K562 (cell line): Measurements from ENCODE around the gene ZMIZ1. TPM values are rescaled to one million over a fixed set of nuclear protein-coding genes. Genes with fewer than 3 reads are reported as not detected.

Experiments
- ASH1L ChIP-seq: fragments of 450-650 bp; IDR thresholded peaks from 2 replicates; pipeline ENCODE4 v1.6.1; 2018; ENCODE audit warnings: borderline replicate concordance, mild to moderate bottlenecking, low read depth; ENCODE audit not compliant: partially characterized antibody
- DACH1 ChIP-seq: fragments of 450-650 bp; IDR thresholded peaks from 2 replicates; pipeline ENCODE4 v1.6.1; 2018; ENCODE audit not compliant: partially characterized antibody
- DDX20 ChIP-seq: fragments of 450-650 bp; IDR thresholded peaks from 2 replicates; pipeline ENCODE4 v1.6.1; 2016; ENCODE audit warnings: missing genetic modification characterization, low read depth, mild to moderate bottlenecking, missing compliant biosample characterization, moderate library complexity
- E2F3 ChIP-seq: fragments of 250-450 bp; sonication (Bioruptor Pico); IDR thresholded peaks from 2 replicates; pipeline ENCODE4 v1.4.0; 2020; ENCODE audit warnings: mild to moderate bottlenecking
- ETV6 ChIP-seq, 3 experiments: fragments of 150-350 bp in 1 of 3; sonication (generic) in 1 of 3; formaldehyde crosslinking in 1 of 3; IDR thresholded peaks; 2 replicates each; pipeline versions ENCODE4 v1.6.1 to v1.8.0; 2014 to 2022; ENCODE audit warnings: borderline replicate concordance in 2 of 3, low read depth in 2 of 3, antibody characterized with exemption in 1 of 3, low read length in 1 of 3, mild to moderate bottlenecking in 1 of 3, missing genetic modification reagents in 1 of 3
- FOXJ3 ChIP-seq: sonication (generic); formaldehyde crosslinking; IDR thresholded peaks from 2 replicates; pipeline ENCODE4 v1.4.0; 2020; ENCODE audit warnings: mild to moderate bottlenecking, missing genetic modification reagents
- HLTF ChIP-seq: fragments of 450-650 bp; IDR thresholded peaks from 2 replicates; pipeline ENCODE4 v1.6.1; 2016
- PRMT5 ChIP-seq: sonication (generic); formaldehyde crosslinking; IDR thresholded peaks from 2 replicates; pipeline ENCODE4 v1.5.0; 2020; ENCODE audit warnings: missing genetic modification reagents
- ZNF165 ChIP-seq: fragments of 250-450 bp; sonication (Bioruptor Pico); IDR thresholded peaks from 2 replicates; pipeline ENCODE4 v1.4.0; 2020; ENCODE audit warnings: borderline replicate concordance
- ZNF197 ChIP-seq: fragments of 200-800 bp; sonication (Bioruptor generic); IDR thresholded peaks from 2 replicates; pipeline ENCODE4 v1.6.1; 2016; ENCODE audit warnings: low read depth, missing genetic modification characterization, missing compliant biosample characterization
- ZNF431 ChIP-seq: sonication (generic); formaldehyde crosslinking; IDR thresholded peaks from 2 replicates; pipeline ENCODE4 v1.8.0; 2022; ENCODE audit warnings: mild to moderate bottlenecking, missing genetic modification reagents
- polyA plus RNA-seq, 8 experiments: library from polyadenylated mRNA; depleted of rRNA in 4 of 8; stranded (reverse) in 5 of 8; unstranded in 3 of 8; fragments of >200 nt; fragmentation: Nextera tagmentation in 2 of 8; fragmentation: Illumina TruSeq in 1 of 8; extraction: Ambion mirVana in 2 of 8; extraction: Trizol in 1 of 8; gene quantifications; 2 replicates each; pipeline versions ENCODE4 v1.2.1 to v1.2.3, GENCODE V29; 2011 to 2014; ENCODE audit warnings: inconsistent platforms in 1 of 8, missing spikeins in 1 of 8
- total RNA-seq, 7 experiments: library from RNA; depleted of rRNA in 6 of 7; stranded (reverse); fragments of >200 nt in 6 of 7; fragmentation: Illumina TruSeq in 2 of 7; extraction: Trizol in 2 of 7; gene quantifications; 2 replicates each; pipeline versions ENCODE4 v1.2.1 to v1.2.3, GENCODE V29; 2011 to 2021; ENCODE audit warnings: low replicate concordance in 1 of 7
- TF ChIP-seq, protein P1 (sequence below): fragments of 450-650 bp; formaldehyde crosslinking; conservative IDR thresholded peaks from 2 replicates; pipeline ENCODE4 v1.4.0; 2022; ENCODE audit warnings: mild to moderate bottlenecking, missing genetic modification characterization
- TF ChIP-seq, protein P2 (sequence below): sonication (generic); formaldehyde crosslinking; IDR thresholded peaks from 2 replicates; pipeline ENCODE4 v1.8.0; 2022; ENCODE audit warnings: mild to moderate bottlenecking, missing genetic modification reagents
- TF ChIP-seq, protein P3 (sequence below): fragments of 450-650 bp; IDR thresholded peaks from 2 replicates; pipeline ENCODE4 v1.6.1; 2018; ENCODE audit not compliant: partially characterized antibody
- TF ChIP-seq, protein P4 (sequence below): fragments of 450-650 bp; formaldehyde crosslinking; IDR thresholded peaks from 2 replicates; pipeline ENCODE4 v1.4.0; 2020; ENCODE audit warnings: mild to moderate bottlenecking, moderate library complexity

The ZMIZ1 gene
- total and polyA plus RNA-seq, 9 of the 15 experiments (the other 6 are each of a cell fraction or from before 2014, with no cell fraction given) = 1.0 to 37.3 (median 4.3) TPM

DNA sequence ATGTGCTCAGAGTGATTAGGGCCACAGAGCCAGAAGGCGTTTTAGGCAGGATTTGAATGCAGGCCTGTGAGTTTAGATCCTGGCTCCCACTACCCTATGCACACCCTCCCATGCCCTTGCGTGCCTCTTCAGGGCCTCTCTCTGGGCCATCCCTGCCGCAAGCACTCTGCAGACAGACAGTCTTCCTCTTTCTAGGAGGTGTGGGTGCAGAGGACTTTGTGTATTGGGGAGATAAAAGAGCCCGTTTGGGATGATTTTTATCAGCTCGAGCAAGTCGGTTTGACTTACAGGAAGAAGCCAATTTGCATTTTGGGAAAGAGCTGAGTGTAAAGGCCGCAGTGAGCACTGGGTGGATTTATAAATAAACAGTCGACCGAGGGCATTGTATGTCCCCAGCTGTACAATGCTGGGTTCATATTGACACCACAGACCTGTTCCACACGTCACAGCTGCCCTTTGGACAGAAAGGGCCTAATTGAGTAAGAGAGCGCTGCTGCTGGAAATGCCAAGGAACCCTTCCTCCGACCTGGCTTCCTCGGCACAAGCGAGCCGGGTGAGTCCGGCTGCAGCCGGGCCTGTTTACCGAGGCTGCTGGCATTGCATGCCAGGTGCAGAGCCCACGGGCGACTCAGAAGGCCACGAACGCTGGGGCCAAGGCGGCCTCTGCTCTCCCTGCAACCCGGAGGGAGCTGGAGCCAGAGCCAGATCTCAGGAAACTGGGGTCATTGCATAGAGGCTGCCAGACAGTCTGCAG lies 25.1 kb downstream of the ZMIZ1 start (continued):
- 0 out of 2 replicates have a peak, but pooled peaks have one; percentile 20 for TF ChIP-seq ZNF197
- no peak for TF ChIP-seq DDX20 (tag)
- peak; percentile 15; the same call in 1 of the 2 replicates for TF ChIP-seq E2F3 (CRISPR knock-in tag)
- TF ChIP-seq, protein P1, sequence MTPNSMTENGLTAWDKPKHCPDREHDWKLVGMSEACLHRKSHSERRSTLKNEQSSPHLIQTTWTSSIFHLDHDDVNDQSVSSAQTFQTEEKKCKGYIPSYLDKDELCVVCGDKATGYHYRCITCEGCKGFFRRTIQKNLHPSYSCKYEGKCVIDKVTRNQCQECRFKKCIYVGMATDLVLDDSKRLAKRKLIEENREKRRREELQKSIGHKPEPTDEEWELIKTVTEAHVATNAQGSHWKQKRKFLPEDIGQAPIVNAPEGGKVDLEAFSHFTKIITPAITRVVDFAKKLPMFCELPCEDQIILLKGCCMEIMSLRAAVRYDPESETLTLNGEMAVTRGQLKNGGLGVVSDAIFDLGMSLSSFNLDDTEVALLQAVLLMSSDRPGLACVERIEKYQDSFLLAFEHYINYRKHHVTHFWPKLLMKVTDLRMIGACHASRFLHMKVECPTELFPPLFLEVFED = no peak
- no peak for TF ChIP-seq PRMT5 (CRISPR knock-in tag)
- TF ChIP-seq ASH1L = no peak
- no peak for TF ChIP-seq HLTF
- TF ChIP-seq, protein P2, sequence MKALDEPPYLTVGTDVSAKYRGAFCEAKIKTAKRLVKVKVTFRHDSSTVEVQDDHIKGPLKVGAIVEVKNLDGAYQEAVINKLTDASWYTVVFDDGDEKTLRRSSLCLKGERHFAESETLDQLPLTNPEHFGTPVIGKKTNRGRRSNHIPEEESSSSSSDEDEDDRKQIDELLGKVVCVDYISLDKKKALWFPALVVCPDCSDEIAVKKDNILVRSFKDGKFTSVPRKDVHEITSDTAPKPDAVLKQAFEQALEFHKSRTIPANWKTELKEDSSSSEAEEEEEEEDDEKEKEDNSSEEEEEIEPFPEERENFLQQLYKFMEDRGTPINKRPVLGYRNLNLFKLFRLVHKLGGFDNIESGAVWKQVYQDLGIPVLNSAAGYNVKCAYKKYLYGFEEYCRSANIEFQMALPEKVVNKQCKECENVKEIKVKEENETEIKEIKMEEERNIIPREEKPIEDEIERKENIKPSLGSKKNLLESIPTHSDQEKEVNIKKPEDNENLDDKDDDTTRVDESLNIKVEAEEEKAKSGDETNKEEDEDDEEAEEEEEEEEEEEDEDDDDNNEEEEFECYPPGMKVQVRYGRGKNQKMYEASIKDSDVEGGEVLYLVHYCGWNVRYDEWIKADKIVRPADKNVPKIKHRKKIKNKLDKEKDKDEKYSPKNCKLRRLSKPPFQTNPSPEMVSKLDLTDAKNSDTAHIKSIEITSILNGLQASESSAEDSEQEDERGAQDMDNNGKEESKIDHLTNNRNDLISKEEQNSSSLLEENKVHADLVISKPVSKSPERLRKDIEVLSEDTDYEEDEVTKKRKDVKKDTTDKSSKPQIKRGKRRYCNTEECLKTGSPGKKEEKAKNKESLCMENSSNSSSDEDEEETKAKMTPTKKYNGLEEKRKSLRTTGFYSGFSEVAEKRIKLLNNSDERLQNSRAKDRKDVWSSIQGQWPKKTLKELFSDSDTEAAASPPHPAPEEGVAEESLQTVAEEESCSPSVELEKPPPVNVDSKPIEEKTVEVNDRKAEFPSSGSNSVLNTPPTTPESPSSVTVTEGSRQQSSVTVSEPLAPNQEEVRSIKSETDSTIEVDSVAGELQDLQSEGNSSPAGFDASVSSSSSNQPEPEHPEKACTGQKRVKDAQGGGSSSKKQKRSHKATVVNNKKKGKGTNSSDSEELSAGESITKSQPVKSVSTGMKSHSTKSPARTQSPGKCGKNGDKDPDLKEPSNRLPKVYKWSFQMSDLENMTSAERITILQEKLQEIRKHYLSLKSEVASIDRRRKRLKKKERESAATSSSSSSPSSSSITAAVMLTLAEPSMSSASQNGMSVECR = no peak
- TF ChIP-seq, protein P3, sequence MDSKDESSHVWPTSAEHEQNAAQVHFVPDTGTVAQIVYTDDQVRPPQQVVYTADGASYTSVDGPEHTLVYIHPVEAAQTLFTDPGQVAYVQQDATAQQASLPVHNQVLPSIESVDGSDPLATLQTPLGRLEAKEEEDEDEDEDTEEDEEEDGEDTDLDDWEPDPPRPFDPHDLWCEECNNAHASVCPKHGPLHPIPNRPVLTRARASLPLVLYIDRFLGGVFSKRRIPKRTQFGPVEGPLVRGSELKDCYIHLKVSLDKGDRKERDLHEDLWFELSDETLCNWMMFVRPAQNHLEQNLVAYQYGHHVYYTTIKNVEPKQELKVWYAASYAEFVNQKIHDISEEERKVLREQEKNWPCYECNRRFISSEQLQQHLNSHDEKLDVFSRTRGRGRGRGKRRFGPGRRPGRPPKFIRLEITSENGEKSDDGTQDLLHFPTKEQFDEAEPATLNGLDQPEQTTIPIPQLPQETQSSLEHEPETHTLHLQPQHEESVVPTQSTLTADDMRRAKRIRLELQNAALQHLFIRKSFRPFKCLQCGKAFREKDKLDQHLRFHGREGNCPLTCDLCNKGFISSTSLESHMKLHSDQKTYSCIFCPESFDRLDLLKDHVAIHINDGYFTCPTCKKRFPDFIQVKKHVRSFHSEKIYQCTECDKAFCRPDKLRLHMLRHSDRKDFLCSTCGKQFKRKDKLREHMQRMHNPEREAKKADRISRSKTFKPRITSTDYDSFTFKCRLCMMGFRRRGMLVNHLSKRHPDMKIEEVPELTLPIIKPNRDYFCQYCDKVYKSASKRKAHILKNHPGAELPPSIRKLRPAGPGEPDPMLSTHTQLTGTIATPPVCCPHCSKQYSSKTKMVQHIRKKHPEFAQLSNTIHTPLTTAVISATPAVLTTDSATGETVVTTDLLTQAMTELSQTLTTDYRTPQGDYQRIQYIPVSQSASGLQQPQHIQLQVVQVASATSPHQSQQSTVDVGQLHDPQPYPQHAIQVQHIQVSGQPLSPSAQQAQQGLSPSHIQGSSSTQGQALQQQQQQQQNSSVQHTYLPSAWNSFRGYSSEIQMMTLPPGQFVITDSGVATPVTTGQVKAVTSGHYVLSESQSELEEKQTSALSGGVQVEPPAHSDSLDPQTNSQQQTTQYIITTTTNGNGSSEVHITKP = no peak
- 0 out of 4 replicates have a peak, but pooled peaks of 1 of the 2 experiments have one; percentile 33 for TF ChIP-seq ETV6 (IDR thresholded peaks at IDR 0.05; ENCODE audit: borderline replicate concordance in 1 of 2, low read depth in 2 of 2, low read length in 1 of 2)
- TF ChIP-seq ETV6 (CRISPR knock-in tag; IDR thresholded peaks at IDR 0.05; ENCODE audit: borderline replicate concordance) = no peak
- no peak for TF ChIP-seq ZNF431 (CRISPR knock-in tag)
- TF ChIP-seq ZNF165 (CRISPR knock-in tag) = no peak
- TF ChIP-seq DACH1 = no peak
- TF ChIP-seq FOXJ3 (CRISPR knock-in tag) = no peak
- TF ChIP-seq, protein P4, sequence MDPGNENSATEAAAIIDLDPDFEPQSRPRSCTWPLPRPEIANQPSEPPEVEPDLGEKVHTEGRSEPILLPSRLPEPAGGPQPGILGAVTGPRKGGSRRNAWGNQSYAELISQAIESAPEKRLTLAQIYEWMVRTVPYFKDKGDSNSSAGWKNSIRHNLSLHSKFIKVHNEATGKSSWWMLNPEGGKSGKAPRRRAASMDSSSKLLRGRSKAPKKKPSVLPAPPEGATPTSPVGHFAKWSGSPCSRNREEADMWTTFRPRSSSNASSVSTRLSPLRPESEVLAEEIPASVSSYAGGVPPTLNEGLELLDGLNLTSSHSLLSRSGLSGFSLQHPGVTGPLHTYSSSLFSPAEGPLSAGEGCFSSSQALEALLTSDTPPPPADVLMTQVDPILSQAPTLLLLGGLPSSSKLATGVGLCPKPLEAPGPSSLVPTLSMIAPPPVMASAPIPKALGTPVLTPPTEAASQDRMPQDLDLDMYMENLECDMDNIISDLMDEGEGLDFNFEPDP = no peak
